Smooth muscle cell (in vitro differentiated cells): ENCODE data around the gene HOXD11. TPM values are rescaled to one million over a fixed set of nuclear protein-coding genes. Genes with fewer than 3 reads are reported as not detected.

Experiments used
- DNase-seq: peaks from one replicate; lab custom pipeline; 2025; ENCODE audit not compliant: unreplicated experiment; lab: John Stamatoyannopoulos, UW
- H2AFZ ChIP-seq: fragments of 200-600 bp; sonication (generic); 2 replicates; pipeline ENCODE4 v1.6.0; 2016; ENCODE audit warnings: antibody characterized with exemption, low read depth, mild to moderate bottlenecking
- H3F3A ChIP-seq: fragments of 200-600 bp; sonication (generic); 2 replicates; pipeline ENCODE4 v1.6.0; 2017; ENCODE audit warnings: antibody characterized with exemption, low read depth
- H3K27ac ChIP-seq: fragments of 200-600 bp; sonication (generic); 2 replicates; pipeline ENCODE4 v1.5.1; 2016; ENCODE audit warnings: low read depth, mild to moderate bottlenecking
- H3K27me3 ChIP-seq: fragments of 200-600 bp; sonication (generic); 2 replicates; pipeline ENCODE4 v1.6.1; 2016; ENCODE audit warnings: low read depth, mild to moderate bottlenecking
- H3K36me3 ChIP-seq: fragments of 200-600 bp; sonication (generic); 2 replicates; pipeline ENCODE4 v1.5.1; 2016; ENCODE audit warnings: low read depth
- H3K4me1 ChIP-seq: fragments of 200-600 bp; sonication (generic); 2 replicates; pipeline ENCODE4 v1.5.1; 2016; ENCODE audit warnings: low read depth
- H3K4me2 ChIP-seq: fragments of 200-600 bp; sonication (generic); 2 replicates; pipeline ENCODE4 v1.6.0; 2016; ENCODE audit warnings: mild to moderate bottlenecking
- H3K4me3 ChIP-seq: fragments of 200-600 bp; sonication (generic); 2 replicates; pipeline ENCODE4 v1.5.1; 2016; ENCODE audit warnings: mild to moderate bottlenecking
- H3K79me2 ChIP-seq: fragments of 200-600 bp; sonication (generic); 2 replicates; pipeline ENCODE4 v1.6.0; 2016; ENCODE audit warnings: low read depth, mild to moderate bottlenecking
- H3K9ac ChIP-seq: fragments of 200-600 bp; sonication (generic); 2 replicates; pipeline ENCODE4 v1.6.0; 2016; ENCODE audit warnings: low read depth
- H3K9me3 ChIP-seq: fragments of 200-600 bp; sonication (generic); replicated peaks from 2 replicates; pipeline ENCODE4 v1.5.1; 2016; ENCODE audit warnings: low read depth
- H4K20me1 ChIP-seq: fragments of 200-600 bp; sonication (generic); 2 replicates; pipeline ENCODE4 v1.6.0; 2016; ENCODE audit warnings: low read depth
- WGBS: methylation state at CpG from one replicate; pipeline ENCODE4 v1.1.7; 2016; ENCODE audit warnings: low lambda C conversion rate; 5-methylcytosine and 5-hydroxymethylcytosine counted together
- polyA plus RNA-seq: library from polyadenylated mRNA; unstranded; fragments of >200 nt; fragmentation: Nextera tagmentation; extraction: Ambion mirVana; gene quantifications from 2 replicates; pipeline ENCODE4 v1.2.1, GENCODE V29; 2016
- total RNA-seq: library from RNA; depleted of rRNA; stranded (reverse); fragments of >200 nt; gene quantifications from 2 replicates; pipeline ENCODE4 v1.2.3, GENCODE V29; 2014
- TF ChIP-seq, protein P1 (sequence below): fragments of 200-600 bp; sonication (generic); IDR thresholded peaks from 2 replicates; pipeline ENCODE4 v1.5.1; 2017; ENCODE audit warnings: borderline replicate concordance, mild to moderate bottlenecking, antibody characterized with exemption; ENCODE audit not compliant: insufficient read depth, poor library complexity, severe bottlenecking

The HOXD11 gene
- total and polyA plus RNA-seq, 2 experiments from 2014 or later = 4.4 to 7.9 TPM

DNA sequence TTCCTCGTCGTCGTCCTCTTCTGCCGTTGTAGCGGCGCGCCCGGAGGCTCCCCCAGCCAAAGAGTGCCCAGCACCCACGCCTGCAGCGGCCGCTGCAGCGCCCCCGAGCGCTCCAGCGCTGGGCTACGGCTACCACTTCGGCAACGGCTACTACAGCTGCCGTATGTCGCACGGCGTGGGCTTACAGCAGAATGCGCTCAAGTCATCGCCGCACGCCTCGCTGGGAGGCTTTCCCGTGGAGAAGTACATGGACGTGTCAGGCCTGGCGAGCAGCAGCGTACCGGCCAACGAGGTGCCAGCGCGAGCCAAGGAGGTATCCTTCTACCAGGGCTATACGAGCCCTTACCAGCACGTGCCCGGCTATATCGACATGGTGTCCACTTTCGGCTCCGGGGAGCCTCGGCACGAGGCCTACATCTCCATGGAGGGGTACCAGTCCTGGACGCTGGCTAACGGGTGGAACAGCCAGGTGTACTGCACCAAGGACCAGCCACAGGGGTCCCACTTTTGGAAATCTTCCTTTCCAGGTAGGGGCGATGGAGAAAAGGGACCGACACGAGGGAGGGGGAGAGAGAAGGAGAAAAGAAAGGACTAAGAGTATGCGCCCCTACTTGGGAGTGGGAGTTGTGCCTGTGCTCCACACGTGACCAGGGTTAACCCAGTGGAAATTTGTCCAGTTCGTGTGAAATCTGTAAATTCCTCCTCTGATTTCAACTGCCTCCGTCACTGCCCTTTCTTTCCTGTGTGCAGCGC lies 13.8 kb upstream of the HOXD11 start:
- Histone ChIP-seq H4K20me1 (no peaks in the 10 kb centered on the region), H3K4me2 (peak overlapping the region; percentile 80)

DNA sequence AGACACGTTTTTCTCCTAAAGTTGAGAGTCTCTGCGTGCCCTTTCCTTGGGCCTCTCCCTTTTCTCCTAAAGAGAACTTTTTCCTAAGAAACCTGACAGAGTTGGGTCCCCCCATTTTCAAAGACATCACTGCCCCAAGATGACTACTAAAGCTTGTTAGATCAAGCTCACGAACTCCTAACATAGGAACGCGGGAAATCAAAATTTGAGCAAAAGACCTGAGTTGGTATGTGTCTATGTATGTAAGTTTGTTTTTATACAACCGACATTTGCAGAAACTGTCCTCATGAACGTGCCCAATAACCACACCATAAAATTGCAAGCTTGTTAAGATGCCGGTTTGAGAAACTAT lies 13.2 kb upstream of the HOXD11 start:
- no peaks in the 10 kb centered on the region for H3K79me2 ChIP-seq
- DNase-seq = no peak
- no peaks in the 10 kb centered on the region for H3K4me1 ChIP-seq
- H3K4me3 ChIP-seq = peak overlapping the region; percentile 58
- H3K9ac ChIP-seq = no peak overlapping the region
- H3K36me3 ChIP-seq = no peaks in the 10 kb centered on the region
- peaks cover 3% of the 10 kb centered on the region for H3F3A ChIP-seq
- peaks cover 100% of the 10 kb centered on the region for H3K27me3 ChIP-seq
- no peaks in the 10 kb centered on the region for H3K9me3 ChIP-seq
- H3K4me2 ChIP-seq = peak overlapping the region; percentile 80
- 11% methylated on average over 8 of the region's 8 CpGs for WGBS
- H4K20me1 ChIP-seq = no peaks in the 10 kb centered on the region
- TF ChIP-seq, protein P1, sequence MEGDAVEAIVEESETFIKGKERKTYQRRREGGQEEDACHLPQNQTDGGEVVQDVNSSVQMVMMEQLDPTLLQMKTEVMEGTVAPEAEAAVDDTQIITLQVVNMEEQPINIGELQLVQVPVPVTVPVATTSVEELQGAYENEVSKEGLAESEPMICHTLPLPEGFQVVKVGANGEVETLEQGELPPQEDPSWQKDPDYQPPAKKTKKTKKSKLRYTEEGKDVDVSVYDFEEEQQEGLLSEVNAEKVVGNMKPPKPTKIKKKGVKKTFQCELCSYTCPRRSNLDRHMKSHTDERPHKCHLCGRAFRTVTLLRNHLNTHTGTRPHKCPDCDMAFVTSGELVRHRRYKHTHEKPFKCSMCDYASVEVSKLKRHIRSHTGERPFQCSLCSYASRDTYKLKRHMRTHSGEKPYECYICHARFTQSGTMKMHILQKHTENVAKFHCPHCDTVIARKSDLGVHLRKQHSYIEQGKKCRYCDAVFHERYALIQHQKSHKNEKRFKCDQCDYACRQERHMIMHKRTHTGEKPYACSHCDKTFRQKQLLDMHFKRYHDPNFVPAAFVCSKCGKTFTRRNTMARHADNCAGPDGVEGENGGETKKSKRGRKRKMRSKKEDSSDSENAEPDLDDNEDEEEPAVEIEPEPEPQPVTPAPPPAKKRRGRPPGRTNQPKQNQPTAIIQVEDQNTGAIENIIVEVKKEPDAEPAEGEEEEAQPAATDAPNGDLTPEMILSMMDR = no peak
- H3K27ac ChIP-seq = no peak overlapping the region
- no peak overlapping the region for H2AFZ ChIP-seq

More for the DNA sequence above, 13.8 kb upstream of the HOXD11 start:
- H2AFZ ChIP-seq = peak overlapping the region; percentile 14
- no peaks in the 10 kb centered on the region for H3K36me3 ChIP-seq
- 3% methylated on average over 48 of the region's 53 CpGs for WGBS
- no peak overlapping the region for H3K9ac ChIP-seq
- no peaks in the 10 kb centered on the region for H3K4me1 ChIP-seq
- H3K4me3 ChIP-seq = peak overlapping the region; percentile 58
- no peak for DNase-seq
- no peaks in the 10 kb centered on the region for H3K79me2 ChIP-seq
- peaks cover 100% of the 10 kb centered on the region for H3K27me3 ChIP-seq
- H3K27ac ChIP-seq = no peak overlapping the region
- no peaks in the 10 kb centered on the region for H3K9me3 ChIP-seq
- TF ChIP-seq, protein P1 = no peak
- peaks cover 3% of the 10 kb centered on the region for H3F3A ChIP-seq

DNA sequence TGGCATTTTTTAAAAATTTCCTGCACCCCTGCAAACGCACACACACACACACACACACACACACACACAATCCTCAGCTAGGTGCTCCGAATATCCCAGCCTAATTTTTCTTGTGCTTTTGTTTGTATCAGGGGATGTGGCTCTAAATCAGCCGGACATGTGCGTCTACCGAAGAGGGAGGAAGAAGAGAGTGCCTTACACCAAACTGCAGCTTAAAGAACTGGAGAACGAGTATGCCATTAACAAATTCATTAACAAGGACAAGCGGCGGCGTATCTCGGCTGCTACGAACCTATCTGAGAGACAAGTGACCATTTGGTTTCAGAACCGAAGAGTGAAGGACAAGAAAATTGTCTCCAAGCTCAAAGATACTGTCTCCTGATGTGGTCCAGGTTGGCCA lies 12.7 kb upstream of the HOXD11 start:
- WGBS = 12% methylated on average over 12 of the region's 12 CpGs
- Histone ChIP-seq H3K27me3 (peaks cover 100% of the 10 kb centered on the region), H3K4me2 (no peak overlapping the region)

More for the DNA sequence above, 12.7 kb upstream of the HOXD11 start:
- H3K4me3 ChIP-seq = peak overlapping the region; percentile 58
- H4K20me1 ChIP-seq = no peaks in the 10 kb centered on the region
- H3K79me2 ChIP-seq = no peaks in the 10 kb centered on the region
- no peak for DNase-seq
- H3F3A ChIP-seq = peaks cover 3% of the 10 kb centered on the region
- no peak overlapping the region for H3K27ac ChIP-seq
- no peak overlapping the region for H2AFZ ChIP-seq
- no peaks in the 10 kb centered on the region for H3K4me1 ChIP-seq
- no peaks in the 10 kb centered on the region for H3K9me3 ChIP-seq
- H3K36me3 ChIP-seq = no peaks in the 10 kb centered on the region
- H3K9ac ChIP-seq = no peak overlapping the region
- TF ChIP-seq, protein P1 = no peak
